K562 (cell line): ENCODE measurements around the gene CRKL. TPM values are rescaled to one million over a fixed set of nuclear protein-coding genes. Genes with fewer than 3 reads are reported as not detected.

Experiments
- CBFA2T3 ChIP-seq: fragments of 450-650 bp; IDR thresholded peaks from 2 replicates; pipeline ENCODE4 v1.6.1; 2017
- CCAR2 ChIP-seq: fragments of 200-400 bp; formaldehyde crosslinking; IDR thresholded peaks from 2 replicates; pipeline ENCODE4 v1.6.1; 2017; ENCODE audit warnings: mild to moderate bottlenecking, low read depth, low read length
- CTBP1 ChIP-seq: fragments of 450-650 bp; IDR thresholded peaks from 2 replicates; pipeline ENCODE4 v1.6.1; 2016; ENCODE audit warnings: borderline replicate concordance
- GATA2 ChIP-seq: sonication (generic); formaldehyde crosslinking; IDR thresholded peaks from 2 replicates; pipeline ENCODE4 v1.4.0; 2020; ENCODE audit warnings: mild to moderate bottlenecking, missing genetic modification reagents
- HEY1 ChIP-seq: fragments of 250-450 bp; sonication (Bioruptor Pico); IDR thresholded peaks from 2 replicates; pipeline ENCODE4 v1.5.0; 2020; ENCODE audit warnings: mild to moderate bottlenecking, moderate library complexity, borderline replicate concordance
- LCOR ChIP-seq: sonication (generic); formaldehyde crosslinking; IDR thresholded peaks from 2 replicates; pipeline ENCODE4 v1.8.0; 2022; ENCODE audit warnings: mild to moderate bottlenecking, missing genetic modification reagents
- PPARD ChIP-seq: fragments of 250-450 bp; sonication (Bioruptor Pico); IDR thresholded peaks from 2 replicates; pipeline ENCODE4 v1.8.0; 2022; ENCODE audit warnings: inconsistent platforms, mild to moderate bottlenecking, moderate library complexity
- RBBP5 ChIP-seq: fragments of 200-600 bp; sonication (generic); IDR thresholded peaks from 2 replicates; pipeline ENCODE4 v1.6.1; 2012; ENCODE audit warnings: borderline replicate concordance, mild to moderate bottlenecking, low read length, control low read depth, inconsistent platforms; ENCODE audit not compliant: insufficient read depth, poor library complexity, severe bottlenecking
- RFX7 ChIP-seq: fragments of 250-450 bp; sonication (Bioruptor Pico); IDR thresholded peaks from 2 replicates; pipeline ENCODE4 v1.5.1; 2021; ENCODE audit warnings: mild to moderate bottlenecking
- RHOXF2B ChIP-seq: fragments of 250-450 bp; sonication (Bioruptor Pico); conservative IDR thresholded peaks from 2 replicates; pipeline ENCODE4 v1.5.1; 2021
- SAFB2 ChIP-seq: fragments of 200-400 bp; formaldehyde crosslinking; IDR thresholded peaks from 2 replicates; pipeline ENCODE4 v1.6.1; 2018; ENCODE audit warnings: borderline replicate concordance, low read length, low read depth, moderate library complexity; ENCODE audit not compliant: severe bottlenecking
- SETDB1 ChIP-seq: IDR thresholded peaks from one replicate; pipeline ENCODE4 v1.6.1; 2012; ENCODE audit warnings: low read length, control low read depth, inconsistent platforms
- SMARCE1 ChIP-seq: fragments of 450-650 bp; IDR thresholded peaks from 2 replicates; pipeline ENCODE4 v1.7.1; 2016; ENCODE audit warnings: mild to moderate bottlenecking
- SP1 ChIP-seq: sonication (generic); formaldehyde crosslinking; IDR thresholded peaks from 2 replicates; pipeline ENCODE4 v1.8.1; 2022; ENCODE audit warnings: mild to moderate bottlenecking, missing genetic modification reagents
- TARDBP ChIP-seq: fragments of 450-650 bp; IDR thresholded peaks from 2 replicates; pipeline ENCODE4 v1.6.1; 2016
- TSC22D4 ChIP-seq: fragments of 450-650 bp; IDR thresholded peaks from 2 replicates; pipeline ENCODE4 v1.6.1; 2016; ENCODE audit warnings: missing genetic modification characterization, missing biosample characterization, control low read depth
- ZNF134 ChIP-seq: fragments of 250-450 bp; sonication (Bioruptor Pico); conservative IDR thresholded peaks from 2 replicates; pipeline ENCODE4 v1.4.0; 2020
- polyA plus RNA-seq, 8 experiments: library from polyadenylated mRNA; depleted of rRNA in 4 of 8; stranded (reverse) in 5 of 8; unstranded in 3 of 8; fragments of >200 nt; fragmentation: Nextera tagmentation in 2 of 8; fragmentation: Illumina TruSeq in 1 of 8; extraction: Ambion mirVana in 2 of 8; extraction: Trizol in 1 of 8; gene quantifications; 2 replicates each; pipeline versions ENCODE4 v1.2.1 to v1.2.3, GENCODE V29; 2011 to 2014; ENCODE audit warnings: inconsistent platforms in 1 of 8, missing spikeins in 1 of 8
- total RNA-seq, 7 experiments: library from RNA; depleted of rRNA in 6 of 7; stranded (reverse); fragments of >200 nt in 6 of 7; fragmentation: Illumina TruSeq in 2 of 7; extraction: Trizol in 2 of 7; gene quantifications; 2 replicates each; pipeline versions ENCODE4 v1.2.1 to v1.2.3, GENCODE V29; 2011 to 2021; ENCODE audit warnings: low replicate concordance in 1 of 7
- TF ChIP-seq, protein P1 (sequence below): fragments of 450-650 bp; IDR thresholded peaks from 2 replicates; pipeline ENCODE4 v1.6.1; 2016; ENCODE audit warnings: low read depth
- TF ChIP-seq, protein P2 (sequence below): sonication (generic); formaldehyde crosslinking; IDR thresholded peaks from 2 replicates; pipeline ENCODE4 v1.8.0; 2022; ENCODE audit warnings: mild to moderate bottlenecking, missing genetic modification reagents
- TF ChIP-seq, protein P3 (sequence below): fragments of 250-450 bp; sonication (Bioruptor Pico); IDR thresholded peaks from 2 replicates; pipeline ENCODE4 v1.5.0; 2021

The CRKL gene
- total and polyA plus RNA-seq, 9 of the 15 experiments (the other 6 are each of a cell fraction or from before 2014, with no cell fraction given): 100 to 263 (median 124) TPM

DNA sequence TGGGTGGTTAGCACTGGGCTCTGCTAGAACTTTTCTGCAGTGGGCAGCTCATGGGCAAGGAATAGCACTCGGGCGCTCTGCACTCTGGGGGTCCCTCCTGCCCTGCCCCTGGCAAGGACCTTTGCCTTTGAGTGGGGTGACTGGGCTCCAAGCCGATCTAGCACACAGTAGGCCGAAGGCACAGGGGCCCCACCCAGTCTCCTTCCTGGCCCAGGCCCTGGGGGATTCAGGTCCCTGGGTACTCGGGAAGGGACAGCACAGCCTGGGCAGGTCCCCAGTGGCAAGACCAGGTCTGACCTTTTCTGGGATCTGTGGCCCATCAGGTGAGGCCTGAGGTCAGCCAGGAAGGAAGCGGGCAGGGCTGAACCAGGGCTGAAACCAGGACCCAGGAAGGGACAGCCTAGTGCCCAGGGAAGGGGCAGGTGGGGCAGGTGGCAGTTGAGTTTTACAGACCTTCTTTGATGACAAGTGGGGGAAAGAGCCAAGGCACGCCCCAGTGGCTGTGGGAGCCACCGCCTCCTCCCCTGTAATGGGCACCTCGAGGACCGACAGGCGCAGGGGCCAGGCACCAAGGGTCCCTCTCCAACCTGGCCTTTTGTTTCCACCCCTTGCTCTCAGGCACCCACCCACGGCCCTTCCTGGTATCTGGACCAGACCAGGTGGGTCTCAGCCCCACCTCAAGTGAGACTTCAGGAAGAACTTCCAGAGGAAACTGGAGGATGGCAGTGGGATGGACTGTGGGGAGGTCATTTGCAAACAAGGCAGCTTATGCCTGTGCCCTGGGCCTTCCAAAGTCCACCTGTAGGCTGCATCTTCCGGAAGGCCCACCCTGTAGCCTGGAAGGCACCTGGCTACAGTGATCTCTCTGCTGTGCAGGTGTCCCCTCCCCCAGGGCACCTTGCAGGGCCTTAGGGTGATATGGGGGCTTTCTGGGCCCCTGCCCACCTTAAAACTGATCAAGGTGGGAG is 49.0 kb downstream of the CRKL start (continued):
- TF ChIP-seq, protein P1, sequence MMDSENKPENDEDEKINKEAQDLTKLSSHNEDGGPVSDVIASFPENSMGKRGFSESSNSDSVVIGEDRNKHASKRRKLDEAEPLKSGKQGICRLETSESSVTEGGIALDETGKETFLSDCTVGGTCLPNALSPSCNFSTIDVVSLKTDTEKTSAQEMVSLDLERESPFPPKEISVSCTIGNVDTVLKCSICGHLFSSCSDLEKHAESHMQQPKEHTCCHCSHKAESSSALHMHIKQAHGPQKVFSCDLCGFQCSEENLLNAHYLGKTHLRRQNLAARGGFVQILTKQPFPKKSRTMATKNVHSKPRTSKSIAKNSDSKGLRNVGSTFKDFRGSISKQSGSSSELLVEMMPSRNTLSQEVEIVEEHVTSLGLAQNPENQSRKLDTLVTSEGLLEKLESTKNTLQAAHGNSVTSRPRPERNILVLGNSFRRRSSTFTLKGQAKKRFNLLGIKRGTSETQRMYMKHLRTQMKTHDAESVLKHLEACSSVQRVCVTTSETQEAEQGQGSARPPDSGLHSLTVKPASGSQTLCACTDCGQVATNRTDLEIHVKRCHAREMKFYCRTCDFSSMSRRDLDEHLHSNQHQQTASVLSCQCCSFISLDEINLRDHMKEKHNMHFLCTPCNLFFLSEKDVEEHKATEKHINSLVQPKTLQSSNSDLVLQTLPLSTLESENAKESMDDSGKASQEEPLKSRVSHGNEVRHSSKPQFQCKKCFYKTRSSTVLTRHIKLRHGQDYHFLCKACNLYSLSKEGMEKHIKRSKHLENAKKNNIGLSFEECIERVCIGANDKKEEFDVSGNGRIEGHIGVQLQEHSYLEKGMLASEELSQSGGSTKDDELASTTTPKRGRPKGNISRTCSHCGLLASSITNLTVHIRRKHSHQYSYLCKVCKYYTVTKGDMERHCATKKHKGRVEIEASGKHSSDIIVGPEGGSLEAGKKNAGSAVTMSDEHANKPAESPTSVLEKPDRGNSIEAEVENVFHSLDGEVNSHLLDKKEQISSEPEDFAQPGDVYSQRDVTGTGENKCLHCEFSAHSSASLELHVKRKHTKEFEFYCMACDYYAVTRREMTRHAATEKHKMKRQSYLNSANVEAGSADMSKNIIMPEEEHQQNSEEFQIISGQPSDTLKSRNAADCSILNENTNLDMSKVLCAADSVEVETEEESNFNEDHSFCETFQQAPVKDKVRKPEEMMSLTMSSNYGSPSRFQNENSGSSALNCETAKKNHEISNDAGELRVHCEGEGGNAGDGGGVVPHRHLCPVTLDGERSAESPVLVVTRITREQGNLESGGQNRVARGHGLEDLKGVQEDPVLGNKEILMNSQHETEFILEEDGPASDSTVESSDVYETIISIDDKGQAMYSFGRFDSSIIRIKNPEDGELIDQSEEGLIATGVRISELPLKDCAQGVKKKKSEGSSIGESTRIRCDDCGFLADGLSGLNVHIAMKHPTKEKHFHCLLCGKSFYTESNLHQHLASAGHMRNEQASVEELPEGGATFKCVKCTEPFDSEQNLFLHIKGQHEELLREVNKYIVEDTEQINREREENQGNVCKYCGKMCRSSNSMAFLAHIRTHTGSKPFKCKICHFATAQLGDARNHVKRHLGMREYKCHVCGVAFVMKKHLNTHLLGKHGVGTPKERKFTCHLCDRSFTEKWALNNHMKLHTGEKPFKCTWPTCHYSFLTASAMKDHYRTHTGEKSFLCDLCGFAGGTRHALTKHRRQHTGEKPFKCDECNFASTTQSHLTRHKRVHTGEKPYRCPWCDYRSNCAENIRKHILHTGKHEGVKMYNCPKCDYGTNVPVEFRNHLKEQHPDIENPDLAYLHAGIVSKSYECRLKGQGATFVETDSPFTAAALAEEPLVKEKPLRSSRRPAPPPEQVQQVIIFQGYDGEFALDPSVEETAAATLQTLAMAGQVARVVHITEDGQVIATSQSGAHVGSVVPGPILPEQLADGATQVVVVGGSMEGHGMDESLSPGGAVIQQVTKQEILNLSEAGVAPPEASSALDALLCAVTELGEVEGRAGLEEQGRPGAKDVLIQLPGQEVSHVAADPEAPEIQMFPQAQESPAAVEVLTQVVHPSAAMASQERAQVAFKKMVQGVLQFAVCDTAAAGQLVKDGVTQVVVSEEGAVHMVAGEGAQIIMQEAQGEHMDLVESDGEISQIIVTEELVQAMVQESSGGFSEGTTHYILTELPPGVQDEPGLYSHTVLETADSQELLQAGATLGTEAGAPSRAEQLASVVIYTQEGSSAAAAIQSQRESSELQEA: no peak
- TF ChIP-seq SAFB2 (no peak), ZNF134 (CRISPR knock-in tag) (no peak), LCOR (CRISPR knock-in tag) (no peak), PPARD (CRISPR knock-in tag) (no peak), SMARCE1 (no peak), SP1 (CRISPR knock-in tag) (0 out of 2 replicates have a peak, but pooled peaks have one; percentile 34), RHOXF2B (no peak), GATA2 (CRISPR knock-in tag) (no peak), HEY1 (CRISPR knock-in tag) (no peak), CTBP1 (no peak), RFX7 (no peak), CCAR2 (no peak), RBBP5 (no peak), TARDBP (no peak), CBFA2T3 (no peak), TSC22D4 (no peak), SETDB1 (peak; percentile 61)
- TF ChIP-seq, protein P2, sequence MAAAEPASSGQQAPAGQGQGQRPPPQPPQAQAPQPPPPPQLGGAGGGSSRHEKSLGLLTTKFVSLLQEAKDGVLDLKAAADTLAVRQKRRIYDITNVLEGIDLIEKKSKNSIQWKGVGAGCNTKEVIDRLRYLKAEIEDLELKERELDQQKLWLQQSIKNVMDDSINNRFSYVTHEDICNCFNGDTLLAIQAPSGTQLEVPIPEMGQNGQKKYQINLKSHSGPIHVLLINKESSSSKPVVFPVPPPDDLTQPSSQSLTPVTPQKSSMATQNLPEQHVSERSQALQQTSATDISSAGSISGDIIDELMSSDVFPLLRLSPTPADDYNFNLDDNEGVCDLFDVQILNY (CRISPR knock-in tag): peak; percentile 60; the same call in 1 of the 2 replicates
- TF ChIP-seq, protein P3, sequence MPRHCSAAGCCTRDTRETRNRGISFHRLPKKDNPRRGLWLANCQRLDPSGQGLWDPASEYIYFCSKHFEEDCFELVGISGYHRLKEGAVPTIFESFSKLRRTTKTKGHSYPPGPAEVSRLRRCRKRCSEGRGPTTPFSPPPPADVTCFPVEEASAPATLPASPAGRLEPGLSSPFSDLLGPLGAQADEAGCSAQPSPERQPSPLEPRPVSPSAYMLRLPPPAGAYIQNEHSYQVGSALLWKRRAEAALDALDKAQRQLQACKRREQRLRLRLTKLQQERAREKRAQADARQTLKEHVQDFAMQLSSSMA (CRISPR knock-in tag): no peak
